WTC11 (cell line): Measurements from ENCODE around the gene UCN. TPM values are rescaled to one million over a fixed set of nuclear protein-coding genes. Genes with fewer than 3 reads are reported as not detected.

Experiments used
- ATAC-seq: fragments of 200-7000 bp; cut with Tn5 transposase; 2 replicates; pipeline ENCODE4 v1.10.0; 2021; ENCODE audit warnings: mild to moderate bottlenecking, moderate library complexity
- CTCF ChIA-PET: fragments of 300-600 bp; sonication (Branson Sonifier 250); formaldehyde crosslinking; loops from one replicate; lab custom pipeline; 2021; ENCODE audit warnings: antibody characterized with exemption; lab: Charles Lee
- POLR2A ChIA-PET: fragments of 350-600 bp; sonication (Branson Sonifier 250); formaldehyde crosslinking; loops from one replicate; lab custom pipeline; 2021; ENCODE audit warnings: antibody characterized with exemption; lab: Charles Lee
- DNase-seq: peaks from one replicate; pipeline ENCODE4 v3.0.0; 2021; ENCODE audit warnings: low spot score
- H3K27ac Mint-ChIP-seq: 2 replicates; pipeline ENCODE4 v1.8.0; 2021; ENCODE audit warnings: mixed read lengths
- H3K27me3 Mint-ChIP-seq: 2 replicates; pipeline ENCODE4 v1.8.0; 2021; ENCODE audit warnings: low read depth, mild to moderate bottlenecking, moderate library complexity, mixed read lengths
- H3K36me3 Mint-ChIP-seq: 2 replicates; pipeline ENCODE4 v1.8.0; 2021; ENCODE audit warnings: mixed read lengths
- H3K4me1 Mint-ChIP-seq: 2 replicates; pipeline ENCODE4 v1.8.0; 2022; ENCODE audit warnings: mixed read lengths
- H3K4me3 Mint-ChIP-seq: 2 replicates; pipeline ENCODE4 v1.8.0; 2021; ENCODE audit warnings: mild to moderate bottlenecking, moderate library complexity, mixed read lengths
- H3K9me3 Mint-ChIP-seq: 2 replicates; pipeline ENCODE4 v1.8.0; 2021; ENCODE audit warnings: mixed read lengths
- CBFB ChIP-seq: sonication (generic); formaldehyde crosslinking; IDR thresholded peaks from 2 replicates; pipeline ENCODE4 v1.8.1; 2022; ENCODE audit warnings: mild to moderate bottlenecking, low read depth, missing genetic modification reagents
- CREM ChIP-seq: sonication (generic); formaldehyde crosslinking; IDR thresholded peaks from 2 replicates; pipeline ENCODE4 v1.8.1; 2022; ENCODE audit warnings: mild to moderate bottlenecking, missing genetic modification reagents, moderate library complexity
- ETV6 ChIP-seq: sonication (generic); formaldehyde crosslinking; IDR thresholded peaks from 2 replicates; pipeline ENCODE4 v1.8.1; 2022; ENCODE audit warnings: mild to moderate bottlenecking, missing genetic modification reagents
- FOXP1 ChIP-seq: sonication (generic); formaldehyde crosslinking; IDR thresholded peaks from 2 replicates; pipeline ENCODE4 v1.8.0; 2022; ENCODE audit warnings: missing genetic modification reagents, mild to moderate bottlenecking, moderate library complexity, borderline replicate concordance
- JAZF1 ChIP-seq: fragments of 250-450 bp; sonication (Bioruptor Pico); IDR thresholded peaks from 2 replicates; pipeline ENCODE4 v1.9.0; 2021; ENCODE audit warnings: moderate library complexity, mild to moderate bottlenecking, inconsistent platforms
- KAT7 ChIP-seq: sonication (generic); formaldehyde crosslinking; IDR thresholded peaks from 2 replicates; pipeline ENCODE4 v1.8.1; 2023; ENCODE audit warnings: missing genetic modification reagents, mild to moderate bottlenecking, borderline replicate concordance
- TEAD1 ChIP-seq: sonication (generic); formaldehyde crosslinking; IDR thresholded peaks from 2 replicates; pipeline ENCODE4 v1.8.0; 2022; ENCODE audit warnings: mild to moderate bottlenecking, missing genetic modification reagents
- USF1 ChIP-seq: sonication (generic); formaldehyde crosslinking; IDR thresholded peaks from 2 replicates; pipeline ENCODE4 v1.8.0; 2022; ENCODE audit warnings: mild to moderate bottlenecking, missing genetic modification reagents
- ZNF396 ChIP-seq: fragments of 250-450 bp; sonication (Bioruptor Pico); IDR thresholded peaks from 2 replicates; pipeline ENCODE4 v1.8.0; 2021; ENCODE audit warnings: mild to moderate bottlenecking, moderate library complexity, borderline replicate concordance
- total RNA-seq: library from RNA; stranded (reverse); gene quantifications from 3 replicates; pipeline ENCODE4 v1.2.3, GENCODE V29; 2021
- TF ChIP-seq, protein P1 (sequence below): sonication (generic); formaldehyde crosslinking; IDR thresholded peaks from 2 replicates; pipeline ENCODE4 v1.8.0; 2022; ENCODE audit warnings: mild to moderate bottlenecking, missing genetic modification reagents
- TF ChIP-seq, protein P2 (sequence below): sonication (generic); formaldehyde crosslinking; IDR thresholded peaks from 2 replicates; pipeline ENCODE4 v1.8.1; 2022; ENCODE audit warnings: mild to moderate bottlenecking, moderate library complexity, missing genetic modification reagents
- TF ChIP-seq, protein P3 (sequence below): sonication (generic); formaldehyde crosslinking; IDR thresholded peaks from 2 replicates; pipeline ENCODE4 v1.8.0; 2023; ENCODE audit warnings: missing genetic modification reagents
- TF ChIP-seq, protein P4 (sequence below): sonication (generic); formaldehyde crosslinking; IDR thresholded peaks from 2 replicates; pipeline ENCODE4 v1.8.1; 2023; ENCODE audit warnings: mild to moderate bottlenecking, moderate library complexity, missing genetic modification reagents
- TF ChIP-seq, protein P5 (sequence below): sonication (generic); formaldehyde crosslinking; IDR thresholded peaks from 2 replicates; pipeline ENCODE4 v1.8.1; 2022; ENCODE audit warnings: low read depth, mild to moderate bottlenecking, moderate library complexity, missing genetic modification reagents, borderline replicate concordance

Gene UCN
- total RNA-seq, 1 experiment from 2014 or later, result 0.68 TPM

GRCh38 chr2:27264253-27264752, 43.9 kb downstream of the UCN start (continued):
- TF ChIP-seq, protein P1, sequence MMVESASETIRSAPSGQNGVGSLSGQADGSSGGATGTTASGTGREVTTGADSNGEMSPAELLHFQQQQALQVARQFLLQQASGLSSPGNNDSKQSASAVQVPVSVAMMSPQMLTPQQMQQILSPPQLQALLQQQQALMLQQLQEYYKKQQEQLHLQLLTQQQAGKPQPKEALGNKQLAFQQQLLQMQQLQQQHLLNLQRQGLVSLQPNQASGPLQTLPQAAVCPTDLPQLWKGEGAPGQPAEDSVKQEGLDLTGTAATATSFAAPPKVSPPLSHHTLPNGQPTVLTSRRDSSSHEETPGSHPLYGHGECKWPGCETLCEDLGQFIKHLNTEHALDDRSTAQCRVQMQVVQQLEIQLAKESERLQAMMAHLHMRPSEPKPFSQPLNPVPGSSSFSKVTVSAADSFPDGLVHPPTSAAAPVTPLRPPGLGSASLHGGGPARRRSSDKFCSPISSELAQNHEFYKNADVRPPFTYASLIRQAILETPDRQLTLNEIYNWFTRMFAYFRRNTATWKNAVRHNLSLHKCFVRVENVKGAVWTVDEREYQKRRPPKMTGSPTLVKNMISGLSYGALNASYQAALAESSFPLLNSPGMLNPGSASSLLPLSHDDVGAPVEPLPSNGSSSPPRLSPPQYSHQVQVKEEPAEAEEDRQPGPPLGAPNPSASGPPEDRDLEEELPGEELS (CRISPR knock-in tag), result peak; percentile 80
- TF ChIP-seq USF1 (CRISPR knock-in tag) (0 out of 2 replicates have a peak, but pooled peaks have one; percentile 24), ETV6 (CRISPR knock-in tag) (0 out of 2 replicates have a peak, but pooled peaks have one; percentile 17)

- H3K27ac Mint-ChIP-seq, result no peak overlapping the region
- ChIA-PET POLR2A (interaction anchor here (1.9 kb wide), 1 partner anchor 93 kb away, joined by 4 read pairs; the partner anchor contains the start of gene GTF3C2), CTCF (interaction anchor here (0.5 to 7.7 kb wide), 12 partner anchors 9 to 129 kb away, joined by 4 to 124 read pairs (median 7); partner anchors contain the start of genes DNAJC5G, PREB, TRIM54 and UCN)
- H3K4me3 Mint-ChIP-seq, result peak overlapping the region; percentile 93
- peaks cover 26% of the 10 kb centered on the region for H3K4me1 Mint-ChIP-seq
- no peaks in the 10 kb centered on the region for H3K36me3 Mint-ChIP-seq
- ATAC-seq, result peak; percentile 1
- peaks cover 30% of the 10 kb centered on the region for H3K27me3 Mint-ChIP-seq
- DNase-seq, result no peak
- TF ChIP-seq KAT7 (CRISPR knock-in tag) (no peak), CBFB (CRISPR knock-in tag) (0 out of 2 replicates have a peak, but pooled peaks have one; percentile 40), CREM (peak; percentile 25; the same call in 1 of the 2 replicates), JAZF1 (CRISPR knock-in tag) (no peak)
- TF ChIP-seq, protein P2, sequence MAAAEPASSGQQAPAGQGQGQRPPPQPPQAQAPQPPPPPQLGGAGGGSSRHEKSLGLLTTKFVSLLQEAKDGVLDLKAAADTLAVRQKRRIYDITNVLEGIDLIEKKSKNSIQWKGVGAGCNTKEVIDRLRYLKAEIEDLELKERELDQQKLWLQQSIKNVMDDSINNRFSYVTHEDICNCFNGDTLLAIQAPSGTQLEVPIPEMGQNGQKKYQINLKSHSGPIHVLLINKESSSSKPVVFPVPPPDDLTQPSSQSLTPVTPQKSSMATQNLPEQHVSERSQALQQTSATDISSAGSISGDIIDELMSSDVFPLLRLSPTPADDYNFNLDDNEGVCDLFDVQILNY (CRISPR knock-in tag), result 0 out of 2 replicates have a peak, but pooled peaks have one; percentile 13
- TF ChIP-seq, protein P3, sequence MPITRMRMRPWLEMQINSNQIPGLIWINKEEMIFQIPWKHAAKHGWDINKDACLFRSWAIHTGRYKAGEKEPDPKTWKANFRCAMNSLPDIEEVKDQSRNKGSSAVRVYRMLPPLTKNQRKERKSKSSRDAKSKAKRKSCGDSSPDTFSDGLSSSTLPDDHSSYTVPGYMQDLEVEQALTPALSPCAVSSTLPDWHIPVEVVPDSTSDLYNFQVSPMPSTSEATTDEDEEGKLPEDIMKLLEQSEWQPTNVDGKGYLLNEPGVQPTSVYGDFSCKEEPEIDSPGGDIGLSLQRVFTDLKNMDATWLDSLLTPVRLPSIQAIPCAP (CRISPR knock-in tag), result no peak
- no peaks in the 10 kb centered on the region for H3K9me3 Mint-ChIP-seq
These were observed 44.7 kb downstream of the UCN start for GRCh38 chr2:27263287-27264252.

- no peaks in the 10 kb centered on the region for H3K36me3 Mint-ChIP-seq
- ChIA-PET CTCF (interaction anchor here (0.5 to 7.7 kb wide), 12 partner anchors 9 to 176 kb away, joined by 3 to 124 read pairs (median 6); partner anchors contain the start of genes TRIM54 and UCN), POLR2A (interaction anchor here (1.9 kb wide), 1 partner anchor 94 kb away, joined by 4 read pairs; the partner anchor contains the start of gene GTF3C2)
- peak within 1 kb of the TSS; percentile 93 for H3K4me3 Mint-ChIP-seq
- peaks cover 30% of the 10 kb centered on the region for H3K27me3 Mint-ChIP-seq
- peak; percentile 42 for ATAC-seq
- peaks cover 26% of the 10 kb centered on the region for H3K4me1 Mint-ChIP-seq
- no peak within 1 kb of the TSS for H3K27ac Mint-ChIP-seq
- no peaks in the 10 kb centered on the region for H3K9me3 Mint-ChIP-seq
- peak; percentile 66 for DNase-seq
- TF ChIP-seq, protein P4, sequence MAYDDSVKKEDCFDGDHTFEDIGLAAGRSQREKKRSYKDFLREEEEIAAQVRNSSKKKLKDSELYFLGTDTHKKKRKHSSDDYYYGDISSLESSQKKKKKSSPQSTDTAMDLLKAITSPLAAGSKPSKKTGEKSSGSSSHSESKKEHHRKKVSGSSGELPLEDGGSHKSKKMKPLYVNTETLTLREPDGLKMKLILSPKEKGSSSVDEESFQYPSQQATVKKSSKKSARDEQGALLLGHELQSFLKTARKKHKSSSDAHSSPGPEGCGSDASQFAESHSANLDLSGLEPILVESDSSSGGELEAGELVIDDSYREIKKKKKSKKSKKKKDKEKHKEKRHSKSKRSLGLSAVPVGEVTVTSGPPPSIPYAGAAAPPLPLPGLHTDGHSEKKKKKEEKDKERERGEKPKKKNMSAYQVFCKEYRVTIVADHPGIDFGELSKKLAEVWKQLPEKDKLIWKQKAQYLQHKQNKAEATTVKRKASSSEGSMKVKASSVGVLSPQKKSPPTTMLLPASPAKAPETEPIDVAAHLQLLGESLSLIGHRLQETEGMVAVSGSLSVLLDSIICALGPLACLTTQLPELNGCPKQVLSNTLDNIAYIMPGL, result peak; percentile 87
- TF ChIP-seq FOXP1 (CRISPR knock-in tag) (peak; percentile 29; the same call in 1 of the 2 replicates), ZNF396 (CRISPR knock-in tag) (no peak), KAT7 (CRISPR knock-in tag) (peak; percentile 48; the same call in 1 of the 2 replicates), TEAD1 (CRISPR knock-in tag) (peak; percentile 47; the same call in 1 of the 2 replicates)
- TF ChIP-seq, protein P5, sequence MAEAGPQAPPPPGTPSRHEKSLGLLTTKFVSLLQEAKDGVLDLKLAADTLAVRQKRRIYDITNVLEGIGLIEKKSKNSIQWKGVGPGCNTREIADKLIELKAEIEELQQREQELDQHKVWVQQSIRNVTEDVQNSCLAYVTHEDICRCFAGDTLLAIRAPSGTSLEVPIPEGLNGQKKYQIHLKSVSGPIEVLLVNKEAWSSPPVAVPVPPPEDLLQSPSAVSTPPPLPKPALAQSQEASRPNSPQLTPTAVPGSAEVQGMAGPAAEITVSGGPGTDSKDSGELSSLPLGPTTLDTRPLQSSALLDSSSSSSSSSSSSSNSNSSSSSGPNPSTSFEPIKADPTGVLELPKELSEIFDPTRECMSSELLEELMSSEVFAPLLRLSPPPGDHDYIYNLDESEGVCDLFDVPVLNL (CRISPR knock-in tag), result 0 out of 2 replicates have a peak, but pooled peaks have one; percentile 37
These were observed 45.6 kb downstream of the UCN start, which contains the start of gene SLC30A3 for GRCh38 chr2:27262379-27263286. SLC30A3 (minus strand) TSS chr2:27263047; CDS start chr2:27262906, 141 bp downstream.
